SU-DHL-6 (cell line): ENCODE results near the gene CACNA1B.

Experiments used
- H2AFZ ChIP-seq: fragments of 200-600 bp; sonication (generic); 2 replicates; pipeline ENCODE4 v1.6.1; 2014; ENCODE audit warnings: low read depth, mild to moderate bottlenecking, moderate library complexity, mixed read lengths, antibody characterized with exemption, low read length; ENCODE audit not compliant: severe bottlenecking
- H3F3A ChIP-seq: fragments of 200-600 bp; shearing (Covaris generic); 2 replicates; pipeline ENCODE4 v1.6.0; 2016; ENCODE audit warnings: antibody characterized with exemption, mild to moderate bottlenecking; ENCODE audit not compliant: insufficient read depth
- H3K27ac ChIP-seq: fragments of 200-600 bp; sonication (generic); 2 replicates; pipeline ENCODE4 v1.5.1; 2016; ENCODE audit warnings: low read depth, mild to moderate bottlenecking, low read length, moderate library complexity, mixed read lengths
- H3K27me3 ChIP-seq: fragments of 200-600 bp; sonication (generic), shearing (Covaris generic); 2 replicates; pipeline ENCODE4 v1.6.0; 2014; ENCODE audit warnings: mild to moderate bottlenecking, low read length
- H3K36me3 ChIP-seq: fragments of 200-600 bp; sonication (generic); 2 replicates; pipeline ENCODE4 v1.6.1; 2014; ENCODE audit warnings: mild to moderate bottlenecking, low read length, mixed read lengths
- H3K4me2 ChIP-seq: fragments of 300-600, 200-600 bp; shearing (Covaris generic), sonication (generic); 2 replicates; pipeline ENCODE4 v1.6.0; 2014; ENCODE audit warnings: low read length, low read depth, mild to moderate bottlenecking; ENCODE audit not compliant: poor library complexity, severe bottlenecking
- H3K4me3 ChIP-seq: fragments of 200-600 bp; sonication (generic); 2 replicates; pipeline ENCODE4 v1.5.1; 2014; ENCODE audit warnings: antibody characterized with exemption, low read length, mild to moderate bottlenecking, mixed read lengths; ENCODE audit not compliant: insufficient read depth, poor library complexity, severe bottlenecking
- H3K79me2 ChIP-seq: fragments of 200-600 bp; sonication (generic); 2 replicates; pipeline ENCODE4 v1.6.1; 2014; ENCODE audit warnings: mild to moderate bottlenecking, low read length, moderate library complexity; ENCODE audit not compliant: insufficient read depth
- H3K9ac ChIP-seq: fragments of 200-600 bp; sonication (generic); 2 replicates; pipeline ENCODE4 v1.7.0; 2014; ENCODE audit warnings: mild to moderate bottlenecking, low read length
- H3K9me2 ChIP-seq: fragments of 200-600 bp; sonication (generic); replicated peaks from 2 replicates; pipeline ENCODE4 v1.6.1; 2014; ENCODE audit warnings: low read length; ENCODE audit not compliant: insufficient read depth
- H3K9me3 ChIP-seq: fragments of 200-600 bp; sonication (generic); 2 replicates; pipeline ENCODE4 v1.6.1; 2014; ENCODE audit warnings: low read length, mixed read lengths; ENCODE audit not compliant: insufficient read depth
- H4K20me1 ChIP-seq: fragments of 200-600 bp; sonication (generic); 2 replicates; pipeline ENCODE4 v1.6.1; 2014; ENCODE audit warnings: low read depth, mild to moderate bottlenecking, antibody characterized with exemption, low read length, moderate library complexity, mixed read lengths
- CTCF ChIP-seq: fragments of 200-600 bp; sonication (generic); IDR thresholded peaks from one replicate; pipeline ENCODE4 v1.5.1; 2017; ENCODE audit warnings: antibody characterized with exemption, mild to moderate bottlenecking, low read length, moderate library complexity; ENCODE audit not compliant: insufficient read depth, poor library complexity, severe bottlenecking
- EZH2phosphoT487 ChIP-seq: fragments of 200-600 bp; sonication (generic), shearing (Covaris generic); conservative IDR thresholded peaks from 2 replicates; pipeline ENCODE4 v1.6.1; 2018; ENCODE audit warnings: mild to moderate bottlenecking, antibody characterized with exemption, low read length, moderate library complexity, mixed read lengths

CACNA1B gene

DNA sequence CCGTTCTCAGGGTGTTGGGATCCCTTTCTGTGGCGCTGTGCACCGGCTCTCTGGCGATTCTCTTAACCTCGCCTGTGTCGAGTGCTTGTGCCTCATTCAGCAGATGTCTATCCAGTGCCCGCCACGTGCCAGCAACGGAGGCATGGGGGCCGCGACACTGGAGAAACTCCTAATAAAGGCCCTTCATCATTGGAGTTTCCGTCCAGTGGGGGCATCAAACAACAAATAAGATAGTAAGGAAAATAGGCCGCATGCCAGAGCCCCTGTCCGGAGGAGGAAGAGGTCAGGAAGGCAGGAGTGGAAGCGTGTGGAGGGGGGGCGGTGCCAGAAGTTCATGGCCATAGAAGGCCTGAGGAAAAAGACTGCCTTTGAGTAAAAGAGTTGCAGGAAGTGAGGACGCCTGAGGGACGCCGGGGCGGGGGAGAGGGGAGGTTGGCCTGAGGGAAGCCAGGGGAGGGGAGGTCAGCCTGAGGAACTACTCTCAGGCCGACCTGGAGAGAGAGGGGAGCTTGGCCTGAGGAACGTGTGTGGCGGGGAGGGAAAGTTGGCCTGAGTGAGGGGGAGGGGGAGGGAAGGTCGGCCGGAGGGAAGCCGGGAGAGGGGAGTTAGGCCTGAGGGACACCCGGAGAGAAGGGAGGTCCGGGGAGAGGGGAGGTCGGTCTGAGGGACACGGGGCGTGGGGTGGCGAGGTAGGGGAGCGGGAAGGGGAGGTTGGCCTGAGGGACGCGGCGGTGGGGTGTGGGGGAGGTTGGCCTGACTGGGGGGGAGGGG lies 82.2 kb downstream of the CACNA1B start:
- H3F3A ChIP-seq, result no peaks in the 10 kb centered on the region
- no peak overlapping the region for H2AFZ ChIP-seq
- no peaks in the 10 kb centered on the region for H3K9me2 ChIP-seq
- no peaks in the 10 kb centered on the region for H3K36me3 ChIP-seq
- H3K9me3 ChIP-seq, result no peaks in the 10 kb centered on the region
- no peak overlapping the region for H3K4me3 ChIP-seq
- no peak overlapping the region for H3K27ac ChIP-seq
- H3K4me2 ChIP-seq, result no peak overlapping the region
- H4K20me1 ChIP-seq, result no peaks in the 10 kb centered on the region
- H3K27me3 ChIP-seq, result no peaks in the 10 kb centered on the region
- no peak overlapping the region for H3K9ac ChIP-seq
- H3K79me2 ChIP-seq, result no peaks in the 10 kb centered on the region
- no peak for TF ChIP-seq EZH2phosphoT487
- no peak for TF ChIP-seq CTCF

GRCh38 chr9:137960496-137960895 lies 82.9 kb downstream of the CACNA1B start:
- no peaks in the 10 kb centered on the region for H3K79me2 ChIP-seq
- H2AFZ ChIP-seq, result no peak overlapping the region
- no peaks in the 10 kb centered on the region for H3F3A ChIP-seq
- H3K9ac ChIP-seq, result no peak overlapping the region
- no peak overlapping the region for H3K4me2 ChIP-seq
- H3K9me2 ChIP-seq, result no peaks in the 10 kb centered on the region
- no peaks in the 10 kb centered on the region for H3K27me3 ChIP-seq
- no peak overlapping the region for H3K27ac ChIP-seq
- no peaks in the 10 kb centered on the region for H3K9me3 ChIP-seq
- TF ChIP-seq EZH2phosphoT487, result no peak
- TF ChIP-seq CTCF, result no peak
- H4K20me1 ChIP-seq, result no peaks in the 10 kb centered on the region
- H3K36me3 ChIP-seq, result no peaks in the 10 kb centered on the region
- H3K4me3 ChIP-seq, result no peak overlapping the region

DNA sequence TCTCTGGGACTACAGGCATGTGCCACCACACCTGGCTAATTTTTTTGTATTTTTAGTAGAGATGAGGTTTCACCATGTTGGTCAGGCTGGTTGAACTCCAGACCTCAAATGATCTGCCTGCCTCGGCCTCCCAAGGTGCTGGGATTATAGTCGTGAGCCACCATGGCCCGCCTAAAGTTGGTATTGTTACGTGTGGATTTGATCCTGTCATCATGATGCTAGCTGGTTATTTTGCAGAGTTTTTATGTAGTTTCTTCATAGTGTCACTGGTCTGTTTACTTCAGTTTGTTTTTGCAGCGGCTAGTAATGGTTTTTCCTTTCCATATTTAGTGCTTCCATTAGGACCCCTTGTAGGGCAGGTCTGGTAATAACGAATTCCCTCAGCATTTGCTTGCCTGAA lies 85.9 kb downstream of the CACNA1B start:
- Histone ChIP-seq H3K79me2 (no peaks in the 10 kb centered on the region), H3K4me2 (no peak overlapping the region), H3F3A (no peaks in the 10 kb centered on the region), H3K9me3 (no peaks in the 10 kb centered on the region), H3K9ac (no peak overlapping the region), H3K4me3 (no peak overlapping the region), H2AFZ (no peak overlapping the region), H3K27me3 (no peaks in the 10 kb centered on the region), H3K27ac (no peak overlapping the region), H4K20me1 (no peaks in the 10 kb centered on the region), H3K9me2 (no peaks in the 10 kb centered on the region), H3K36me3 (no peaks in the 10 kb centered on the region)
- no peak for TF ChIP-seq EZH2phosphoT487
- TF ChIP-seq CTCF, result no peak
